Esophagus squamous epithelium (tissue), 5 donors: Measurements from ENCODE around the gene BCHE. TPM values are rescaled to one million over a fixed set of nuclear protein-coding genes. Genes with fewer than 3 reads are reported as not detected.

Experiments used
- DNase-seq: peaks from one replicate; lab custom pipeline; 2025; lab: John Stamatoyannopoulos, UW
- H3K27ac ChIP-seq, 4 donors: fragments of 200-600 bp; sonication (generic); one replicate each; pipeline ENCODE4 v1.5.1; 2016 to 2019; ENCODE audit warnings: mild to moderate bottlenecking in 1 of 4
- H3K27me3 ChIP-seq, 4 donors: fragments of 200-600 bp; sonication (generic); 1 replicate in 3 of 4; 2 replicates in 1 of 4; pipeline versions ENCODE4 v1.5.1 to v1.6.0; 2017 to 2021; ENCODE audit warnings: antibody characterized with exemption in 1 of 4
- H3K36me3 ChIP-seq, 3 donors: fragments of 200-600 bp; sonication (generic); one replicate each; pipeline ENCODE4 v1.5.1; 2016 to 2019
- H3K4me1 ChIP-seq, 3 donors: fragments of 200-600 bp; sonication (generic); one replicate each; pipeline ENCODE4 v1.5.1; 2017 to 2019
- H3K4me3 ChIP-seq, 4 donors: fragments of 200-600 bp; sonication (generic); 1 replicate in 3 of 4; 2 replicates in 1 of 4; pipeline ENCODE4 v1.5.1; 2016 to 2019; ENCODE audit warnings: mild to moderate bottlenecking in 2 of 4, moderate library complexity in 1 of 4
- H3K9me3 ChIP-seq, 3 donors: fragments of 200-600 bp; sonication (generic); one replicate each; pipeline ENCODE4 v1.5.1; 2016 to 2019
- POLR2A ChIP-seq, 4 donors: fragments of 450-650 bp; IDR thresholded peaks; one replicate each; pipeline ENCODE4 v1.6.1; 2017; ENCODE audit warnings: antibody characterized with exemption in 4 of 4, mild to moderate bottlenecking in 4 of 4, moderate library complexity in 3 of 4
- WGBS, 2 donors: methylation state at CpG; one replicate each; pipeline ENCODE4 v1.1.5; 2018; 5-methylcytosine and 5-hydroxymethylcytosine counted together
- intact Hi-C: fragments of 100-400 bp; cut with DNase I; formaldehyde crosslinking; loops from one replicate; pipeline ENCODE4 v1.15.0; 2022
- total RNA-seq, 4 donors: library from RNA; depleted of rRNA; stranded (reverse); fragments of >200 nt; gene quantifications; one replicate each; pipeline ENCODE4 v1.1.0, GENCODE V29; 2016
- TF ChIP-seq, protein P1 (sequence below), 6 experiments: fragments of 450-650 bp in 4 of 6; fragments of 200-600 bp in 2 of 6; sonication (generic) in 2 of 6; IDR thresholded peaks; one replicate each; pipeline ENCODE4 v1.5.1; 2016 to 2019; ENCODE audit warnings: antibody characterized with exemption in 6 of 6, mild to moderate bottlenecking in 4 of 6, moderate library complexity in 4 of 6
- donor health status: DM: yes; HTN: yes; CAD: no.

BCHE gene
- total RNA-seq, 4 donors from 2014 or later, result 0.27 to 5.3 (median 2.3) TPM

DNA sequence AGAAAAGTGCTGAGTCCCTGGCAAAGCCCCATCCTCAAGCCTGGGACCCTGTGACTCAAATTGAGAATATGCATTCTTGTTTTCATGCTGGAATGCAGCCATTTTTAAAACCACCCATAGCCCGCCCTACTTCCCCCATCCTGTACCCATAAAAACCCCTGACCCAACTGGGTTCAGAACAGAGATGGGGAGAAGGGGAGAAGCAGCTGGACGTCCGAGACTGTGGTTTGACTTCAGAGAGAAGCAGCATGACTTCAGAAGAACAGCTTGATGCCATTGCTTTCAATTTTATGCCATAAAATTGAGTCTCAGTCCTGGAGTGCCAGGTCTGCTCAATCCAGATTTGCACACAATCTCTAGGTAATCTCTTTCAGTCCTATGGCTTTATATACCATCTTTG lies 78.2 kb downstream of the BCHE start:
- H3K9me3 ChIP-seq, result no peaks in the 10 kb centered on the region
- no peak overlapping the region for H3K4me3 ChIP-seq
- no peak overlapping the region for H3K27ac ChIP-seq
- no peaks in the 10 kb centered on the region for H3K4me1 ChIP-seq
- intact Hi-C loops, result no loop called here
- TF ChIP-seq, protein P1, sequence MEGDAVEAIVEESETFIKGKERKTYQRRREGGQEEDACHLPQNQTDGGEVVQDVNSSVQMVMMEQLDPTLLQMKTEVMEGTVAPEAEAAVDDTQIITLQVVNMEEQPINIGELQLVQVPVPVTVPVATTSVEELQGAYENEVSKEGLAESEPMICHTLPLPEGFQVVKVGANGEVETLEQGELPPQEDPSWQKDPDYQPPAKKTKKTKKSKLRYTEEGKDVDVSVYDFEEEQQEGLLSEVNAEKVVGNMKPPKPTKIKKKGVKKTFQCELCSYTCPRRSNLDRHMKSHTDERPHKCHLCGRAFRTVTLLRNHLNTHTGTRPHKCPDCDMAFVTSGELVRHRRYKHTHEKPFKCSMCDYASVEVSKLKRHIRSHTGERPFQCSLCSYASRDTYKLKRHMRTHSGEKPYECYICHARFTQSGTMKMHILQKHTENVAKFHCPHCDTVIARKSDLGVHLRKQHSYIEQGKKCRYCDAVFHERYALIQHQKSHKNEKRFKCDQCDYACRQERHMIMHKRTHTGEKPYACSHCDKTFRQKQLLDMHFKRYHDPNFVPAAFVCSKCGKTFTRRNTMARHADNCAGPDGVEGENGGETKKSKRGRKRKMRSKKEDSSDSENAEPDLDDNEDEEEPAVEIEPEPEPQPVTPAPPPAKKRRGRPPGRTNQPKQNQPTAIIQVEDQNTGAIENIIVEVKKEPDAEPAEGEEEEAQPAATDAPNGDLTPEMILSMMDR (IDR thresholded peaks at IDR 0.05), result no peak
- no peak for TF ChIP-seq POLR2A (IDR thresholded peaks at IDR 0.05)
- no peaks in the 10 kb centered on the region for H3K27me3 ChIP-seq
- 67 to 82% methylated on average over 3 of the region's 3 CpGs for WGBS, 2 donors
- H3K36me3 ChIP-seq, result no peaks in the 10 kb centered on the region
- DNase-seq, result no peak

DNA sequence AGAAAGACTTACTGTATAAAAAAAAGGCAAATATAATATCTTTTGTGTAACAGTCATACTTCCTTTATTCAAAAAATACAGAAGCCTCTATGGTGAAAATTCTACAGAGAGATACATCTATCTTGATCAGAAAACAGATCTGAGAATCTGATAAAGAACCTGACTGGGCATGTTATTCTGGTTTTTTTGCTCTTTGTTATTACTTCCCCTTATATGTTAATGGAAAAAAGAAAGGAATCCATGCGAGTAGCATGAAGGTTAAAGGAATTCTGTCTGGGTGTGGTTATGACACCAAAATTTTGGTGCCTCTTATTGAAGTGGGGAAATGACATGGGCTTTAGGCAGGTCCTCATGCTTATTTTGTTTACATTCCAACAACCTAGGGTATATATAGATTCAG lies 81.7 kb downstream of the BCHE start:
- H3K27ac ChIP-seq, result no peak overlapping the region
- no peaks in the 10 kb centered on the region for H3K36me3 ChIP-seq
- H3K4me3 ChIP-seq, result no peak overlapping the region
- no peak for DNase-seq
- no peak for TF ChIP-seq POLR2A (IDR thresholded peaks at IDR 0.05)
- TF ChIP-seq, protein P1 (IDR thresholded peaks at IDR 0.05), result no peak
- no peaks in the 10 kb centered on the region for H3K27me3 ChIP-seq
- peaks cover 0 to 6% (median 0%) of the 10 kb centered on the region in 3 donors for H3K4me1 ChIP-seq
- intact Hi-C loops, result no loop called here
- no peaks in the 10 kb centered on the region for H3K9me3 ChIP-seq
- 27 to 39% methylated on average over 1 of the region's 1 CpG for WGBS, 2 donors

DNA sequence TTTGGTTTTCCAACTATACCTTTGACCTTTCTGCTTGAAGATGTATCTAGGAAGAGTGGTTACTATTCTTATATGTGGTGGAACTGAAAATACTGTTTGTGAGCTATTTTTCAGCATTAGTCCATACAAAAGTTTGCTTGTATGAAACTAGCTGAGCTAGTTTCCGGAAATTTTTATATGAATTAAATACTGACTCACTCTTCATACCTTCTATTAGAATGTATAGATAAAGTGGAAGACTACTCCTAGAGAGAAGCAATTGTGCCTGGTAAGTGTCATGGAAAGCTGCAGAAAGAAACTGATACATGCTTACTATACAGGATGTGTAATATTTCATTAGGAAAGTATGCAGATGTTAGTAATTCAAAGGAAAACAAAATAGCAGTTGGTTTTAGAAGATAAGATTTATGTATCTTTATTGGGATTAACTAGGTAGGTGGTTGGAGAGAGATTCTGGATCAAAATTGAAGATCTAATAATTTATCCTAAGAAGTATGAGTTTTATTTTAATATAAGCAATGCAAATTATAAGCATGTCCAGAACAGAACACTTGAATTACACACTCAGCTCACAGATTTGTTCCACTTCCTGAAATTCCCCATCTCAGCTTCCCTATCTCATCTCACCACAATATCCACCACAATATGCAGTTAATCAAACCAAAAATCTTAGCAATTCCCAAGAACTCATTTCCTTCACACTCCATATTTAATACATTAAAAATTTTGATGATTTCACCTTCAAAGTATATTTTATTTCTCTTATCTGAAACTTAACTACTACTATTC lies 82.8 kb downstream of the BCHE start:
- intact Hi-C loops, result no loop called here
- no peak overlapping the region for H3K27ac ChIP-seq
- DNase-seq, result no peak
- H3K9me3 ChIP-seq, result no peaks in the 10 kb centered on the region
- WGBS, 2 donors, result 20 to 52% methylated on average over 1 of the region's 1 CpG
- peaks cover 0 to 6% (median 0%) of the 10 kb centered on the region in 3 donors for H3K4me1 ChIP-seq
- H3K27me3 ChIP-seq, result no peaks in the 10 kb centered on the region
- no peak overlapping the region for H3K4me3 ChIP-seq
- H3K36me3 ChIP-seq, result no peaks in the 10 kb centered on the region
- TF ChIP-seq POLR2A (IDR thresholded peaks at IDR 0.05), result no peak
- TF ChIP-seq, protein P1 (IDR thresholded peaks at IDR 0.05), result no peak

DNA sequence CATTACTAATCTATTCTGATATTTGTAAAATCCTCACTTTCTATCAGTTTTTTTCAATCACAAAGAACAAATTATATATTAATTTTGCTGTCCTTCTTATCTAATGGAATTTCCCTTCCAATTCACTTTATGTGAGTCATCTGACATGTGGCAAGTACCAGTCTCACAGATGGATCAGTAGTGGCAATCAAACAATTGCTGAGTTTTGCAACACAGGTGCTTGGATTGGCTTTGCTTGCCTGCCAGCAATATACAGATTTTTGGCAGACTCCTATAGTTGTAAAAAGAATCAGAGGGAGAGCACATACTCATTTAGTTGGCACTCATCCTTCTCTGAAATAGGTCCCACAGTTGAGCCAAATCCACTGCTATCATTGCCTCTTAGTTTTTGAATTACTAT lies 83.7 kb downstream of the BCHE start:
- no peak for DNase-seq
- Histone ChIP-seq H3K27ac (no peak overlapping the region), H3K9me3 (no peaks in the 10 kb centered on the region), H3K4me3 (no peak overlapping the region), H3K36me3 (no peaks in the 10 kb centered on the region), H3K4me1 (peaks cover 0 to 6% (median 0%) of the 10 kb centered on the region in 3 donors), H3K27me3 (no peaks in the 10 kb centered on the region)
- TF ChIP-seq POLR2A (IDR thresholded peaks at IDR 0.05), result no peak
- TF ChIP-seq, protein P1 (IDR thresholded peaks at IDR 0.05), result no peak
- intact Hi-C loops, result no loop called here

DNA sequence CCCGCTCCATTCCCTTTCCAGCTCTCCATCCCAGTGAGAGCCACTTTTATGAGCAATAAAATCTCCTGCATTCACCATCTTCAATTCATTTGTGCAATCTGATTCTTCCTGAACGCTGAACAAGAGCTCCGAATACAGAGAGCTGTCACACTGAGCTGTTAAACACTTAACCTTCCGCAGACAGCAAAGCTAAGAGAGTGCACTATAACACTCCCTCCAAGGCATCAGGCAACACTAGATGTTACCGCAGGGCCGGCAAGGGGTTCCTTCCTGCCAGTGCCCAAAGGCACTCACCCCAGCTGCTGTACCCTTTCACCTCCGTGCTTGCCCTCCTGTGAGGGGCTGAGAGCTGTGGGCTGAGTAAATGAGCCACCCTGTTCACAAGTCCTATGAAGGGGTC lies 85.6 kb downstream of the BCHE start:
- no peaks in the 10 kb centered on the region for H3K27me3 ChIP-seq
- no peak for TF ChIP-seq POLR2A (IDR thresholded peaks at IDR 0.05)
- TF ChIP-seq, protein P1 (IDR thresholded peaks at IDR 0.05), result no peak
- H3K36me3 ChIP-seq, result no peaks in the 10 kb centered on the region
- no peak overlapping the region for H3K27ac ChIP-seq
- DNase-seq, result no peak
- H3K4me1 ChIP-seq, result peaks cover 0 to 6% (median 0%) of the 10 kb centered on the region in 3 donors
- no peaks in the 10 kb centered on the region for H3K9me3 ChIP-seq
- no peak overlapping the region for H3K4me3 ChIP-seq
- intact Hi-C loops, result no loop called here
- 88 to 89% methylated on average over 7 of the region's 7 CpGs for WGBS, 2 donors
